PC-3 (cell line): ENCODE measurements around the gene MEGF6. TPM values are rescaled to one million over a fixed set of nuclear protein-coding genes. Genes with fewer than 3 reads are reported as not detected.

Experiments used
- ATAC-seq: fragments of 200-7000 bp; cut with Tn5 transposase; 2 replicates; pipeline ENCODE4 v1.9.1; 2020; ENCODE audit warnings: mild to moderate bottlenecking, moderate library complexity
- BruUV-seq: library from RNA; stranded (reverse); fragments of 400-500 nt; replicated peaks from 2 replicates; lab custom pipeline; 2021; lab: Mats Ljungman, UMichigan
- CTCF ChIA-PET: fragments of 300-600 bp; sonication (Branson Sonifier 250); formaldehyde crosslinking; loops from one replicate; lab custom pipeline; 2022; ENCODE audit warnings: antibody characterized with exemption; lab: Charles Lee
- POLR2A ChIA-PET: fragments of 300-600 bp; sonication (Branson Sonifier 250); formaldehyde crosslinking; loops from one replicate; lab custom pipeline; 2022; ENCODE audit warnings: antibody characterized with exemption; ENCODE audit not compliant: unreplicated experiment; lab: Charles Lee
- DNase-seq: peaks from one replicate; pipeline ENCODE4 v3.0.0-alpha.2; 2015
- H2AFZ ChIP-seq: fragments of 300-600 bp; sonication (generic); 2 replicates; pipeline ENCODE4 v1.6.0; 2016; ENCODE audit warnings: antibody characterized with exemption, low read length
- H3F3A ChIP-seq: fragments of 300-600 bp; sonication (generic); one replicate; pipeline ENCODE4 v1.6.0; 2017; ENCODE audit warnings: antibody characterized with exemption, low read length, control low read depth, mild to moderate bottlenecking; ENCODE audit not compliant: unreplicated experiment
- H3K27ac ChIP-seq: fragments of 300-600 bp; sonication (generic); 2 replicates; pipeline ENCODE4 v1.5.1; 2016; ENCODE audit warnings: mild to moderate bottlenecking, low read length
- H3K27me3 ChIP-seq: fragments of 300-600 bp; sonication (generic); 2 replicates; pipeline ENCODE4 v1.6.1; 2016; ENCODE audit warnings: low read length, mixed read lengths
- H3K36me3 ChIP-seq: fragments of 300-600 bp; sonication (generic); 2 replicates; pipeline ENCODE4 v1.6.1; 2016; ENCODE audit warnings: low read depth, mixed run types, low read length, mixed read lengths
- H3K4me1 ChIP-seq: fragments of 300-600 bp; sonication (generic); 2 replicates; pipeline ENCODE4 v1.5.1; 2016; ENCODE audit warnings: low read length; ENCODE audit not compliant: insufficient read depth
- H3K4me2 ChIP-seq: fragments of 300-600 bp; sonication (generic); 2 replicates; pipeline ENCODE4 v1.6.0; 2016; ENCODE audit warnings: low read length
- H3K4me3 ChIP-seq: fragments of 300-600 bp; sonication (generic); 2 replicates; pipeline ENCODE4 v1.5.1; 2016; ENCODE audit warnings: mild to moderate bottlenecking, low read length, mixed read lengths
- H3K79me2 ChIP-seq: fragments of 300-600 bp; sonication (generic); 2 replicates; pipeline ENCODE4 v1.6.1; 2017; ENCODE audit warnings: low read length, mixed read lengths
- H3K9ac ChIP-seq: fragments of 300-600 bp; sonication (generic); 2 replicates; pipeline ENCODE4 v1.6.0; 2016; ENCODE audit warnings: mild to moderate bottlenecking, low read length
- H3K9me2 ChIP-seq: fragments of 300-600 bp; sonication (generic); replicated peaks from 2 replicates; pipeline ENCODE4 v1.6.1; 2016; ENCODE audit warnings: mixed run types, low read length, mixed read lengths
- H3K9me3 ChIP-seq: fragments of 300-600 bp; sonication (generic); 2 replicates; pipeline ENCODE4 v1.6.1; 2016; ENCODE audit warnings: low read length, mixed read lengths
- H4K20me1 ChIP-seq: fragments of 300-600 bp; sonication (generic); 2 replicates; pipeline ENCODE4 v1.6.1; 2016; ENCODE audit warnings: low read length, mixed read lengths
- EZH2 ChIP-seq: fragments of 300-600 bp; sonication (generic); IDR thresholded peaks from one replicate; pipeline ENCODE4 v1.6.1; 2017; ENCODE audit warnings: antibody characterized with exemption, mild to moderate bottlenecking, low read length; ENCODE audit not compliant: unreplicated experiment
- EZH2phosphoT487 ChIP-seq: fragments of 300-600 bp; sonication (generic); IDR thresholded peaks from 2 replicates; pipeline ENCODE4 v1.6.1; 2018; ENCODE audit warnings: mild to moderate bottlenecking, antibody characterized with exemption, low read length, borderline replicate concordance
- intact Hi-C: fragments of 100-400 bp; cut with micrococcal nuclease; formaldehyde crosslinking; loops from 2 replicates; pipeline ENCODE4 v1.9.0; 2023
- total RNA-seq: library from RNA; depleted of rRNA; stranded (reverse); fragments of >200 nt; gene quantifications from 2 replicates; pipeline ENCODE4 v1.2.3, GENCODE V29; 2014
- TF ChIP-seq, protein P1 (sequence below): fragments of 300-600 bp; sonication (generic); conservative IDR thresholded peaks from 2 replicates; pipeline ENCODE4 v1.5.1; 2017; ENCODE audit warnings: antibody characterized with exemption, low read depth, mild to moderate bottlenecking, low read length

The MEGF6 gene
- total RNA-seq, 1 experiment from 2014 or later, result 32.5 TPM

- TF ChIP-seq EZH2 (no peak), EZH2phosphoT487 (no peak)
- TF ChIP-seq, protein P1, sequence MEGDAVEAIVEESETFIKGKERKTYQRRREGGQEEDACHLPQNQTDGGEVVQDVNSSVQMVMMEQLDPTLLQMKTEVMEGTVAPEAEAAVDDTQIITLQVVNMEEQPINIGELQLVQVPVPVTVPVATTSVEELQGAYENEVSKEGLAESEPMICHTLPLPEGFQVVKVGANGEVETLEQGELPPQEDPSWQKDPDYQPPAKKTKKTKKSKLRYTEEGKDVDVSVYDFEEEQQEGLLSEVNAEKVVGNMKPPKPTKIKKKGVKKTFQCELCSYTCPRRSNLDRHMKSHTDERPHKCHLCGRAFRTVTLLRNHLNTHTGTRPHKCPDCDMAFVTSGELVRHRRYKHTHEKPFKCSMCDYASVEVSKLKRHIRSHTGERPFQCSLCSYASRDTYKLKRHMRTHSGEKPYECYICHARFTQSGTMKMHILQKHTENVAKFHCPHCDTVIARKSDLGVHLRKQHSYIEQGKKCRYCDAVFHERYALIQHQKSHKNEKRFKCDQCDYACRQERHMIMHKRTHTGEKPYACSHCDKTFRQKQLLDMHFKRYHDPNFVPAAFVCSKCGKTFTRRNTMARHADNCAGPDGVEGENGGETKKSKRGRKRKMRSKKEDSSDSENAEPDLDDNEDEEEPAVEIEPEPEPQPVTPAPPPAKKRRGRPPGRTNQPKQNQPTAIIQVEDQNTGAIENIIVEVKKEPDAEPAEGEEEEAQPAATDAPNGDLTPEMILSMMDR, result no peak
- H3K9me3 ChIP-seq, result no peaks in the 10 kb centered on the region
- no peaks in the 10 kb centered on the region for H4K20me1 ChIP-seq
- H3K9me2 ChIP-seq, result no peaks in the 10 kb centered on the region
- CTCF ChIA-PET, result no interaction called here
- ATAC-seq (no peak), DNase-seq (no peak)
- H3K27ac ChIP-seq, result no peak overlapping the region
- H3K36me3 ChIP-seq, result no peaks in the 10 kb centered on the region
- H2AFZ ChIP-seq, result no peak overlapping the region
- intact Hi-C loops, result no loop called here
- H3K4me3 ChIP-seq, result no peak overlapping the region
- H3K79me2 ChIP-seq, result no peaks in the 10 kb centered on the region
- no peak overlapping the region for H3K4me2 ChIP-seq
- POLR2A ChIA-PET, result no interaction called here
- no TSS peak for BruUV-seq
- peaks cover 36% of the 10 kb centered on the region for H3K4me1 ChIP-seq
- no peaks in the 10 kb centered on the region for H3F3A ChIP-seq
- no peaks in the 10 kb centered on the region for H3K27me3 ChIP-seq
- H3K9ac ChIP-seq, result no peak overlapping the region
Measured at GRCh38 chr1:3545363-3546047, 65.8 kb downstream of the MEGF6 start.

- no peak for DNase-seq
- no peak for TF ChIP-seq EZH2
- no peak overlapping the region for H2AFZ ChIP-seq
- BruUV-seq, result no TSS peak
- no peaks in the 10 kb centered on the region for H3F3A ChIP-seq
- ChIA-PET CTCF (interaction anchor here (1.4 kb wide), 1 partner anchor 52 kb away, joined by 6 read pairs; no protein-coding TSS in a partner anchor), POLR2A (no interaction called here)
- no peaks in the 10 kb centered on the region for H3K9me2 ChIP-seq
- H3K9ac ChIP-seq, result peak overlapping the region; percentile 72; the same call in 1 of the 2 replicates
- H3K27me3 ChIP-seq, result no peaks in the 10 kb centered on the region
- peak overlapping the region; percentile 89 for H3K27ac ChIP-seq
- H4K20me1 ChIP-seq, result no peaks in the 10 kb centered on the region
- peak overlapping the region; percentile 75; the same call in 1 of the 2 replicates for H3K4me2 ChIP-seq
- H3K4me1 ChIP-seq, result peaks cover 36% of the 10 kb centered on the region
- no peaks in the 10 kb centered on the region for H3K9me3 ChIP-seq
- H3K79me2 ChIP-seq, result no peaks in the 10 kb centered on the region
- intact Hi-C loops, result no loop called here
- no peak for ATAC-seq
- no peaks in the 10 kb centered on the region for H3K36me3 ChIP-seq
- no peak overlapping the region for H3K4me3 ChIP-seq
Measured at GRCh38 chr1:3544040-3544977, 67.0 kb downstream of the MEGF6 start.
